ENCODE results near the gene KPRP. TPM values are rescaled to one million over a fixed set of nuclear protein-coding genes. Genes with fewer than 3 reads are reported as not detected.

Gene KPRP
- polyA plus RNA-seq, 1 donor from 2014 or later: not detected

DNA sequence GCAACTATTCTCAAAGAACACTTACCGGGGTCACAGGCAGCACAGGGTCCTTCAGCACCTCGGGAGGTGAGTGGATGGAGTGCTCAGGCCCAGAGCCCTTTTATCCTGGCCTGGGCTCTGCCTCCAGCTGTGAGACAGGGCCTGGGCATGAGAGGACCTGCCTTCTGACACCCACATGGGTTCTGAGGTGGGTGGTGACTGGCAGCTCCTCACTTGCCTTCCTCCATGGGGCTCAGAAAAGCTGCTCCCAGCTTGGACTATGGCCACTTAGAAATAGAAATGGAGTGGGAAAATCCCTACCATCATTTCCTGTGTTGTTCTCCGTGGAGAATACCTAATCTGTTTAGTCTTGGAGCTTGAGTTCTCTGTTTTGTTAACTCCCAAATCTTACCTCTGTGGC, 48.8 kb downstream of the KPRP start, which contains the start of gene LCE1C:
LCE1C (minus strand) TSS at position 76 of the 400 bp plus-strand sequence. CDS start 1,173 bp downstream, outside the sequence.
- Mint-ChIP-seq H3K27me3 (peaks cover 7% of the 10 kb centered on the region), H3K36me3 (no peaks in the 10 kb centered on the region), H3K4me1 (no peaks in the 10 kb centered on the region), H3K27ac (no peak within 1 kb of the TSS), H3K4me3 (no peak within 1 kb of the TSS), H3K9me3 (peaks cover 0 to 3% (median 0%) of the 10 kb centered on the region in 3 donors)

DNA sequence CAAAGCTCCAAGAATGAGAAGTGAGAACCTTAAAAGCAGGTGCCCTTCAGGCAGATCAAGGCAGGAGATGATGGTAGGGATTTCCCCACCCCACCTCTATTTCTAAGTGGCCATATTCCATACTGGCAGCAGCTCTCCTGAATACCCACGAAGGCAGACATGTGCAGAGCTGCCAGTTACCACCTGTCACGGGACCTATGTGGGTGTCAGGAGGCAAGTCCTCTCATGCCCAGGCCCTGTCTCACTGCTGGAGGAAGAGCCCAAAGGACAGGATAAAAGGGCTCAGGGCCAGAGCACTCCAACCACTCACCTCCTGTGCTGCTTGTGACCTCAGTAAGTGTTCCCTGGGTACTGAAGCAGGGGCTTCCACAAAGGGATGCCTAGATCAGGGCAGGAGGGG, 53.2 kb downstream of the KPRP start:
- Mint-ChIP-seq H3K9me3 (peaks cover 0 to 3% (median 0%) of the 10 kb centered on the region in 3 donors), H3K27ac (no peak overlapping the region), H3K36me3 (no peaks in the 10 kb centered on the region), H3K4me3 (no peak overlapping the region), H3K27me3 (peaks cover 3% of the 10 kb centered on the region), H3K4me1 (no peaks in the 10 kb centered on the region)

Other genes with a start within 250 kb of the KPRP start
- not detected for gene LCE5A, start 247.2 kb upstream of the KPRP start, polyA plus RNA-seq
- gene CRCT1, start 243.5 kb upstream of the KPRP start, polyA plus RNA-seq: not detected
- gene LCE3E, start 191.2 kb upstream of the KPRP start, polyA plus RNA-seq: not detected
- not detected for gene LCE3D, start 177.5 kb upstream of the KPRP start, polyA plus RNA-seq
- gene LCE3C, start 157.8 kb upstream of the KPRP start, polyA plus RNA-seq: not detected
- gene LCE3B, start 144.2 kb upstream of the KPRP start, polyA plus RNA-seq: not detected
- gene LCE3A, start 134.9 kb upstream of the KPRP start, polyA plus RNA-seq: not detected
- not detected for gene LCE2D, start 94.6 kb upstream of the KPRP start, polyA plus RNA-seq
- gene LCE2C, start 82.7 kb upstream of the KPRP start, polyA plus RNA-seq: not detected
- gene LCE2B, start 71.9 kb upstream of the KPRP start, polyA plus RNA-seq: not detected
- gene LCE2A, start 59.7 kb upstream of the KPRP start, polyA plus RNA-seq: not detected
- not detected for gene LCE4A, start 49.9 kb upstream of the KPRP start, polyA plus RNA-seq
- gene LCE1F, start 17.1 kb downstream of the KPRP start, polyA plus RNA-seq: not detected
- gene LCE1E, start 28.2 kb downstream of the KPRP start, polyA plus RNA-seq: not detected
- not detected for gene LCE1D, start 38.7 kb downstream of the KPRP start, polyA plus RNA-seq
- not detected for gene LCE1C, start 48.6 kb downstream of the KPRP start, polyA plus RNA-seq
- not detected for gene LCE1B, start 53.9 kb downstream of the KPRP start, polyA plus RNA-seq
- not detected for gene LCE1A, start 69.4 kb downstream of the KPRP start, polyA plus RNA-seq
- not detected for gene LCE6A, start 84.8 kb downstream of the KPRP start, polyA plus RNA-seq
- not detected for gene LCE7A, start 102.0 kb downstream of the KPRP start, polyA plus RNA-seq
- not detected for gene SMCP, start 120.3 kb downstream of the KPRP start, polyA plus RNA-seq
- not detected for gene IVL, start 150.5 kb downstream of the KPRP start, polyA plus RNA-seq
- not detected for gene SPRR5, start 189.2 kb downstream of the KPRP start, polyA plus RNA-seq
- gene SPRR4, start 212.6 kb downstream of the KPRP start, polyA plus RNA-seq: not detected
- not detected for gene SPRR1A, start 226.1 kb downstream of the KPRP start, polyA plus RNA-seq
- gene SPRR3, start 243.7 kb downstream of the KPRP start, polyA plus RNA-seq: not detected

Measured in IgD-negative memory B cell (primary cell).